ES-I3 (cell line): ENCODE results near the gene FAM156B.
"Not testable (repeated sequence)": the region's sequence is repeated elsewhere in the genome, so short reads cannot be mapped to it uniquely, and the experiment has no call there.

ENCODE experiments used
- H3K36me3 ChIP-seq: 2 replicates; pipeline ENCODE4 v1.6.1; 2013; ENCODE audit warnings: mild to moderate bottlenecking, low read length, control low read depth, moderate library complexity; ENCODE audit not compliant: insufficient read depth
- H3K4me1 ChIP-seq: 2 replicates; pipeline ENCODE4 v1.6.1; 2013; ENCODE audit warnings: mild to moderate bottlenecking, control low read depth, low read length; ENCODE audit not compliant: insufficient read depth
- H3K9ac ChIP-seq: 2 replicates; pipeline ENCODE4 v1.6.1; 2013; ENCODE audit warnings: low read depth, mild to moderate bottlenecking, low read length, moderate library complexity
- H3K9me3 ChIP-seq: 2 replicates; pipeline ENCODE4 v1.6.1; 2013; ENCODE audit warnings: mild to moderate bottlenecking, low read length, moderate library complexity; ENCODE audit not compliant: control insufficient read depth, insufficient read depth

FAM156B gene

GRCh38 chrX:52906072-52906471 is 8.9 kb downstream of the FAM156B start:
- not testable (repeated sequence) for H3K4me1 ChIP-seq, H3K9me3 ChIP-seq, H3K9ac ChIP-seq, H3K36me3 ChIP-seq

- not testable (repeated sequence) for H3K9ac ChIP-seq, H3K9me3 ChIP-seq, H3K36me3 ChIP-seq, H3K4me1 ChIP-seq
These were observed 10.0 kb downstream of the FAM156B start for GRCh38 chrX:52907137-52907536.

GRCh38 chrX:52907900-52908299 is 10.8 kb downstream of the FAM156B start:
- not testable (repeated sequence) for H3K36me3 ChIP-seq, H3K9me3 ChIP-seq, H3K9ac ChIP-seq, H3K4me1 ChIP-seq

DNA sequence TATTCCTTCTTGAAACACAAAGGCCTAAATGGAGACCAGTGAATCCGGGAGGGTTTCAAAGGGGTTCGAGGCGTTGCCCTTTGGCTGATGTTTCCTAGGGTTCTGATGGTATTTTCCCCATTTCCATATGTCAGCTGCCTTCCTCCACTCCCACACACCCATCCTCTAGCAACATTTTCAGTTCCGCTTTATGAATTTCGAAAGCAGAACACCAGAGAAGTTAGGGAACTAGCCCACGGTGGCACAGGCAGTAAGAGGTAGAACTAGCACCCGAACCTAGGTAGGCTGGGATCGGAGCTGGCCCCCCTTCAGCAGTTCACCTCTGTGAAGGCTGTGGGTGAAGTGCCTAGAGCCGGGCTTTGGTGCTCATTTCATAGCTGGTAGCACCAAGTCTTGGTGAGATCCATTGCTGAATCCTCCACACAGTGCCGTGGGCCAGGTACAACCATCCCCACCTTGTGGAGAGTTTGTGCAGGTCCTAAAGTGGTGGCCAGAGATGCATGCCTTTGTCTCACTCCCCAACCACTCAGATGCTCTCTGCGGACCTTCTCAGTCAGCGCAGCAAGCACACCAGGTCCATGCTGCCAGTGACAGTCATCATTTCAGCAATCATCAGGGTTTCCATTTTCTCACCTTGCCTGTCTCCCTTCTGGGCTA is 12.3 kb downstream of the FAM156B start:
- H3K4me1 ChIP-seq, H3K9me3 ChIP-seq, H3K36me3 ChIP-seq, H3K9ac ChIP-seq: not testable (repeated sequence)

- not testable (repeated sequence) for H3K9ac ChIP-seq, H3K9me3 ChIP-seq, H3K36me3 ChIP-seq, H3K4me1 ChIP-seq
These were observed 16.6 kb downstream of the FAM156B start for GRCh38 chrX:52913681-52914080.

DNA sequence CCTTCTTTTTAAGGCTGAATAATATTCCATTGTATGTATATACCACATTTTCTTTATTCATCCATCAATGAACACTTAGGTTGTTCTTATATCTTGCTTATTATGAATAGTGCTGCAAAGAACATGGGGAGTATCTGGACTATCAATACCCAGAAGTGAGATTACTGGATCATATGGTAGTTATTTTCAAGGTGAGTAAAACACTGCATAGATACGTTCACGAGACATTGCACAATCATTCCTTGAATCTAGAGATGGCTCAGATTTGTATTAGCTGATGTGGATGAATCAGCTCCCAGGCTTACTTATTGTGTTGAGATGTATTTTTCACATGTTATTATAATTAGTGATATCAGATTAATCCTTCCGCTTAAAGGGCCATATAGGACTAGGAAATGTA is 17.6 kb downstream of the FAM156B start:
- not testable (repeated sequence) for H3K4me1 ChIP-seq

GRCh38 chrX:52923781-52924241 is 26.7 kb downstream of the FAM156B start:
- Histone ChIP-seq H3K9me3 (no peaks in the 10 kb centered on the region), H3K4me1 (peaks cover 6% of the 10 kb centered on the region; the same call in 1 of the 2 replicates), H3K9ac (no peak overlapping the region), H3K36me3 (no peaks in the 10 kb centered on the region)

More for the DNA sequence above, 17.6 kb downstream of the FAM156B start:
- H3K36me3 ChIP-seq, H3K9ac ChIP-seq, H3K9me3 ChIP-seq: not testable (repeated sequence)

- not testable (repeated sequence) for H3K4me1 ChIP-seq, H3K9me3 ChIP-seq, H3K36me3 ChIP-seq, H3K9ac ChIP-seq
These were observed 33.1 kb downstream of the FAM156B start for GRCh38 chrX:52930214-52930613.

DNA sequence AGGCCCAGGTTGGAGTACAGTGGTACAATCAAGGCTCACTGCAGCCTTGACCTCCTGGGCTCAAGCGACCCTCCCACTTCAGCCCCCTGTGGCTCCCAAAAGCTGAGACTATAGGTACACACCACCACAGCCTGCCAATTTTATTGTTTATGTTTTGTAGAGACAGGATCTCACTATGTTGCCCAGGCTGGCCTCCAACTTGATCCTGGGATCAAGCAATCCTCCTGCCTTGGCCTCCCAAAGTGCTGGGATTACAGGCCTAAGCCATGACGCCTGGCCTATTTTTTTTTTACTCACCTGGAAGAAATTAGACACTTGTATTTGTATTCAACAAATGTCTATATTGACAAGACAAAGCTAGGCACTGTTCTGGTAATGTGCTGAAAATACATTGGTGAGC is 36.1 kb downstream of the FAM156B start:
- H3K9ac ChIP-seq: no peak overlapping the region
- H3K9me3 ChIP-seq: no peaks in the 10 kb centered on the region
- H3K4me1 ChIP-seq: no peaks in the 10 kb centered on the region; the same call in 1 of the 2 replicates
- no peaks in the 10 kb centered on the region for H3K36me3 ChIP-seq

DNA sequence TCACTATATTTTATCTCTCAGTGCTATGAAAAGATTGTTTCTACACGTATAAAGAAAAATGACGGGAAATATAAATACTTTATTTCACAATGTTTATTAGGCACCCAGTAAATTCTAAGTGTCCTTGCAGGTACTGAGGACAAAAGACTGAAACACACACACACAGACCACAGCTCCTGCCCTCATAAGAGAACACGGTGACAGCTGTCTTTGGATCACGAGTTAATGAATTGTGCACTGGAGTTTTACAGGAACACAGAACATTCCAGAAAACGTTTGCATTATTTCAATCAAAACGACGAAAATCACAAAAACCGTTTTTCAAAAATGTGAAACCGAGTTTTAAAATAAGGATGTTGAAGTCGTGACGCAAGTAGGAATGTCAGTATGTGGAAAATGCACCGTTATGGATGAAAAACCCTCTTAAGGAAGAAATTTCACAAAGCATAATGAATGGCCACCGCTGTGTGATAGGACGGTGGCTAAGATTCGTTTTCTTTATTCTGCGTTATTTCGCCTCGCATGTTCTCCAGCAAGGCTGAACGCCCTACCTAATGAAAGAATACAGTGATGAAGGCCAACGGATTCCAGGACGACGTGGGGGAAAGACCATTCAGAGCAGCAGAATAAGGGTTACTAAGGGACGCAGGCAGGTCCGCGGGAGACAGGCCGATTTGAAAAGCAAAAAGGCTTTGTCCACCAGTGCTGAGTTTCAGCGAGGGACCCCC is 37.0 kb downstream of the FAM156B start:
- Histone ChIP-seq H3K9ac (peak overlapping the region; percentile 82), H3K36me3 (no peaks in the 10 kb centered on the region), H3K4me1 (no peaks in the 10 kb centered on the region; the same call in 1 of the 2 replicates), H3K9me3 (no peaks in the 10 kb centered on the region)

DNA sequence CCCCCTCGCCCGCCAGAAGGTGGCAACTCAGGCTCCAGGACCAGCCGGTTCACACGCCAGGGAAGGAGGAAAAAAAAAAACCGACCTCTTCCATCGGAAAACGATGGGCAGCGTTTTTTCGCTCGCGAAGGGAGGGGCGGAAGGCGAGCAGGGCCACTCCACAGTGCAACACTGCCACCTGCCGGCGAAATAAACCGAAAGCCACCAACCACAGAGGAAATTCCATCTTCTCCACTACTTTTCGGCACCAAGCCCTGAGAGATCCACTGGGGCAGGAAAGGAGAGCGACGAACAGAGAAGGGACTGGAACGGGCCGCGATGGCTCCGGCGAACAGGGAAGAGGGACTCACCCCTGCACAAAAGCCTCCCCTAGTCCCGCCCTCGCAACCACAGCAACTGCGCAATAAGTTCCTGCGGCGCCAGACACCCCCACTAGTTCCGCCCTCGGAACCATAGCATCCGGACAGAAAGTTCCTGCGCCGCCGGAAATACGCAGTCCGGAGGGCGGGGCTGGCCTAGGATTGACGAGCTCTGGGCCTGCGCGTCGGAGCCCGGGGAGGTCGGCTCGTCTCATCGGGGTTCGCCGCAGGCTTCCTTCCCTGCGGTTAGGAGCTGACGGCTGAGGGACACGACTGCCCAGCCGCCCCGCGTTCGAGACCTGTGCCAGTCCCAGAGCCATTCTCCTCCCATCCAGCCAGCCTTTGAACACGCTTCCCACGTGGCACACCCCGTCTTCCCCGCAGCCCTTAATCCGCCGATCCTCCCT is 37.8 kb downstream of the FAM156B start:
- Histone ChIP-seq H3K36me3 (no peaks in the 10 kb centered on the region), H3K9ac (peak overlapping the region; percentile 82), H3K9me3 (no peaks in the 10 kb centered on the region), H3K4me1 (no peaks in the 10 kb centered on the region; the same call in 1 of the 2 replicates)

- H3K36me3 ChIP-seq, H3K4me1 ChIP-seq, H3K9me3 ChIP-seq: not testable (repeated sequence)
- H3K9ac ChIP-seq: peak overlapping the region; percentile 71
These were observed 38.3 kb downstream of the FAM156B start for GRCh38 chrX:52935470-52935784.

GRCh38 chrX:52940704-52941103 is 43.6 kb downstream of the FAM156B start:
- H3K9ac ChIP-seq, H3K4me1 ChIP-seq, H3K36me3 ChIP-seq, H3K9me3 ChIP-seq: not testable (repeated sequence)

GRCh38 chrX:52941728-52942127 is 44.6 kb downstream of the FAM156B start:
- not testable (repeated sequence) for H3K4me1 ChIP-seq, H3K9ac ChIP-seq, H3K36me3 ChIP-seq, H3K9me3 ChIP-seq
